GM19452 (cell line): ENCODE measurements around the gene BIN1.
"Not testable (repeated sequence)": the region's sequence is repeated elsewhere in the genome, so short reads cannot be mapped to it uniquely, and the experiment has no call there.

ENCODE experiments used
- ATAC-seq: cut with Tn5 transposase; IDR thresholded peaks from one replicate; pipeline ENCODE4 v1.9.1; 2021; ENCODE audit not compliant: unreplicated experiment

Gene BIN1

DNA sequence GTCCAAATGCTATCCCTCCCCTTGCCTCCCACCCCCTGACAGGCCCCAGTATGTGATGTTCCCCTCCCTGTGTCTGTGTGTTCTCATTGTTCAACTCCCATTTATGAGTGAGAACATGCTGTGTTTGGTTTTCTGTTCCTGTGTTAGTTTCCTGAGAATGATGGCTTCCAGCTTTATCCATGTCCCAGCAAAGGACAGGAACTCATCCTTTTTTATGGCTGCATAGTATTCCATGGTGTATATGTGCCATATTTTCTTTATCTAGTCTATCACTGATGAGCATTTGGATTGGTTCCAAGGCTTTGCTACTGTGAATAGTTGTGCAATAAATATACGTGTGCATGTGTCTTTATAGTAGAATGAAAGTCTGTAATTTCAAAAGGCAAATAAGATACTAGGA is 78.2 kb downstream of the BIN1 start:
- ATAC-seq = not testable (repeated sequence)

DNA sequence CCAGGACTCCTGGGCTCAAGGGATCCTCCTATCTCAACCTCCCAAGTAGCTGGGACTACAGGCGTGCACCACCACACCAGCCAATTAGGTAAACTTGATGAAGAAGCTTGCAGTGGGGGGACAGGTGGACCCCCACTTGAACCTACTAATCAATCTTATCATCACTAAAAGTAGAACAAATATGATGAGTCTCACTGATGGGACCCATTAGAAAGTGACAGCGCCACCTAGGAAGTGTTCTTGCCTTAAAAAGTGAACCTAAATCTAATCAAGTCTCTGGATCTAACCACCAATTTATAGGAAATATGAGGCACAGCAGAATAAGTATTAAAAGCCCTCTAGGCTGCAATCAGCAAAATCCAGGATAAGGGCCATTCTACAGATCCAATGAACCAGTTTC is 79.2 kb downstream of the BIN1 start:
- no peak for ATAC-seq

DNA sequence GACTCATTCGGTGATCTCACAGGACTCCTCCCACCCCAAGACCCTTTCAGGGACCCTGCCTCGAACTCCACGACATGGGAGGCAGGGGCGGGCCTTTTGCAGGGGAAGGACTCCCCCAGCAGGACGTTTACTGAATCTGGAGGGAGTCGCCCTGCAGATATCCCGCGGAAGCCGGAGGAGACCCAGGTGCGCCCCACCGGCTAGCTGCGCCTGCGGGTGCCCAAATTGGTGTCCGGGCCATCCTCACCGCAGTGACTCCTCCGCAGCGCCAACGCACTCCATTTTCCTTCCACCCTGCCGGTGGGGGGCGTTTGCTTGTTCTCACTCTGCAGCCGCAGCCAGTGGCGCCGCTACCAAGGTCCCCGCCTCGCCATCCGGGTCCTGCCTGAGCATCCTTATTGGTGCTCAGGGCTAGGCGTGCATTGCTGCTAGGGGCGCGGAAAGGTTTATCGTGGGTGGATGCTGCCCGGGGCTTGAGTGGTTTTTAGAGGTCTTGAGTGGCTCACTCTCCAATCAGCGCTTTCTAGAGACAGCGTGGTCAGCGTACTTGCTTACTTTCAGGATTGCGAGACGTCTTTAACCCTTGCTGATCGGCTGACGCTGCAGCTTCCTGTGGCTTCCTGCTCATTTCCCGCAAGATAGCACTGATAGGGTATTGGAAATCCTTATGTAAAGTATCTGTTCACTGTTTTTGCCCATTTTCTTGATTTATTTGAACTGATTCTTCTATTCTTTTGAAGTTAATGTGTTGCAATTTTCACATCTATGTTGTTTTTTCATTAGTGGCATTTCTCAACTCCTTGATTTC is 81.4 kb downstream of the BIN1 start:
- ATAC-seq = peak; percentile 94

DNA sequence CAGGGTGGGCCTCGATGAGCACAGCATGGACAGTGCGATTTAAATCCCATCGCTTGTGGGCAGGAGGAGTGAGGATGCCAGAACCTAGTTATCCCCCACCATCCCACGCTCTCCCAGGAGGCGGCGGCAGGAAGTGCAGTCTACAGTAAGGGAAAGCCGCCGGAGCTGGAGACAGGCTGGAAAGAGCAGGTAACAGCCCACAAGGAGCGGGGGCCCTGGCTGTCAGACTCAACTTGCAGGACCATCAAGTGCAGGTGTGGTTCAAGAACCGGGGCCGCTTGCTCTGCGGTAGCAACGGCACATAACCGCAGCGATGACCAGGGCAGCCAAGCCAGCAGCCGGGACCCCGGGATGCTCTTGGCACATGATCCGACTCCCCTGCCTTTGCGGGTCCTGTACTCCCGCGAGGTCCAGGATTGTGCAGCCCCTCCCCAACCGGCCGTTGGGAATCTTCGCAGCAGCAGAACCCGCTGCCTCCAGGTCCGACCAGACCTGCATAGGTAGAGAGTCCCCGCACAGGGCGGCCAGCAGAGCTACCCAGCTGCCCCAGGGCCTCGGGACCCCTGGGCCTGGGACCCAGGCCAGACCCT is 82.1 kb downstream of the BIN1 start:
- peak; percentile 11 for ATAC-seq

DNA sequence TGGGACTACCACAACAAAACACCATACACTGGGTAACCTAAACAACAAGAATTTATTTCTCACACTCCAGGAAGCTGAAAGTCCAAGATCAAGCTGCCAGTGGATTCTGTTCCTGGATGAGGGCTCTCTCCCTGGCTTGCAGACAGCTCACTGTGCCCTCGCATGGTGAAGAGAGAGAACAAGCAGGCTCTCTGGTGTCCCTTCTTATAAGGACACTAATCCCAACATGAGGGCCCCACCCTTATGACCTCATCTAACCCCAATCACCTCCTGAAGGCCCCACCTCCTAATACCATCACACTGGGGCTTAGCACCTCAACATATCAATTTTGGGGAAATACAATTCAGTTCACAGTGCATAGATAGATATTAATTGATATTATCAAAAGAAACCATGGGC is 83.5 kb downstream of the BIN1 start:
- ATAC-seq = no peak

DNA sequence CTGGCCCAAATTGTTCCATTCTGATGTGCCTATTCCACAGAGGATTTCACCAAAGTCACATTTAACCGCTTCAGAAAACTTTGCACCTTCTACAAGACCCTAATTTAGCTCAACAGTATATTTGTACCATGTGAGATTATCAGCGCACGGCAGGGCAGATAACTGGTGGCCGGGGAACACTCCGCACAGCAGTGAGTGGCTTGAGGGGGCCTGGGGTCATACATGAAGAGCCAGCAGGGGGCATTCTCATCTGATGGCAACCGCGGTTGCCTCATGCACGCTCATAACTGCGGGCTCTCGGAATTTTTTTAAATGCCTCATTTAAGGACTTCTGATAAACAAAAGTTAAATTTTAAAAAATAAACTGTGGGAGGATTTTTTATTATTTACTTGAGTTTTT is 84.1 kb downstream of the BIN1 start:
- no peak for ATAC-seq

DNA sequence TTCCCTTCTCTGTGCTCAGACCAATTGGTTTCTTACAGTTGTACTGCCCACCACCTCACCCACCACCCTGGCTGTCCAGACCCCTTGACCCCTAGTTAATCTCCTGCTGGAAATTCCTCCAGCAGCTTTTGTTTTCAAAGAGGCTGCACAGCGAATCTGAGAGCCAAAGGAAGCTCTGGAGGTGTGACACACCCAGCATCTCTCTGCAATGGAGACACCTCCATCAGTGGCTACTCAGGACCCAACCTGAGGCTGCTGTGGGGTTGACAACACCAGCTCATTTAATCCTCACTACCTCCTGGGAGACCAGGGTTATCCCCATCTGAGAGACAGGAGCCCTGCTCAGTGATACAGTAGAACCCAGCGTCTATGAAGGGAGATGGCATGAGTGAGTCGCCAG is 86.4 kb downstream of the BIN1 start:
- ATAC-seq = no peak

DNA sequence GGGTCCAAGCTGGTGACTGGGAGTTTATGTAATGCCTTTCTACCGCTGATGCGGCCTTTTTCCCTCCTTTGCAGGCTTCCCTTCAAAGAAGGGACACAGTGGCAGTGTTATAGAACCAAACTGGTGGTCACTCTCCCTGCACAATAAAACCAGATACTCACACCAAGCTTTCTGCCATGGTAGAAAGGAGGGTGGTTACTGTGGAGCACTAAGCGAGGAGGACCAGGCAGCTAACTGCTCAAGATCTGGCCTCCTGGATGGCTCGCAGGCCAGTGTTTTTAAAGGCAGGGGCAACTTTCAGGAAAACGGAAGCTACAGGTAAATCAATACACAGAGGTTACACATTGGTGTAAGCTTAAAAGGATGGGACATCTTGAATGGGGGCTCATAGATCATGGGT is 89.4 kb downstream of the BIN1 start:
- ATAC-seq = no peak

DNA sequence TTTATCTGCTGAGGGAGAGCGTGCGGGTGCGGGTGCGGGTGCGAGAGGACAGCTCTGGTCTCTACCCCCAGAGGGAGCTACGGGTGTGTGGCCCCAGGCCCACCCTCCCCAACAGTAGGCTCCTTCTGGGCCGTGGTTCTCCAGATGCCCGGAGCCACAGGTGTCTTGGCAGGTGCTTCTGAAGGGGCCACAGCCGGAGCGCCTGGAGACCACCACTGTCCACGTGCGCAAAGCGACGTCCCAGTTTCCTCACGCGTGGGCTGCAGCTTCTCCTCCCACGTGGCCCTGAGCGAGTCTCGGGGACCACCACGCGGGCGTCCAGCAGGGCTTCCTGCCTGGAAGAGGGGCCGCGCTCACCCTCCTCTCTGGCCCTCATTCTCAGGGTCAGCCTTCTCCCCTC is 90.6 kb downstream of the BIN1 start:
- ATAC-seq = no peak

DNA sequence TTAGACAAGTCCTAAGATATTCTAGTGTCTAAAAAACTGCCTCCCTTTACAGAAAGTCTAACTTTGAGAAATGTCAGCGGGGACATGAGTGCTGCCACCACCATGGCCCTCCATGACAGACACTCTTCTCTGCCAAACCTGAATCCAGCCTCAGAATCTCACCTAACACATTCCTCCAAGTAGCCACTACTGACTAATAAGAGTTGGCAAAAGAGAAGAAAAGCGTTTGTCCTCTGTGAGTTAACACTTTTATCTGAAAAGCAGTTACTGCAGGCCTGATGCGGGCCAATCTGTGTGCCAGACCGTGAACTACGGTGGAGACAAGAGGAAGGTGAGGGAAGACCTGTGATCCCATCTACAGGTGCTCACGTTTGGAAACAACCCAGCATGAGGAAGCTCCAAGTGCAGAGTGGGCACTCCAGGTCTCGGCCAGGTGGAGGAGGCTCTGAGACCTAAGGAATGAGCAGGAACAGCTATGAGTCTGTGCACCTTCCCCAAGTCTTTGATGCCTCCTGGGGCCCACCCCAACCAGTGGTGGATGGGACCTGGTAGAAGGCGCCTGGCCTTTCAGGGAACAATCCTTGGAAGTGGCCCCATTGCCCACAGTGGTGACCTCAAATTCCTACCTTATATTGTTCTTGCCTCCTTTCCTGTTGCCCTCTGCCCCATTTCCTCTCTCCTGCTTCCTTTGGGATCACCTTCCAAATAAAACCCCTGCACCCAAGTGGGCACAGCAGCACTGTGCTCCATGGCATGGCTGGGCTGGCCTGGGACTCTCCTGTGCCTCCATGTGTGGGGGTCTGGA is 91.6 kb downstream of the BIN1 start:
- ATAC-seq = no peak

DNA sequence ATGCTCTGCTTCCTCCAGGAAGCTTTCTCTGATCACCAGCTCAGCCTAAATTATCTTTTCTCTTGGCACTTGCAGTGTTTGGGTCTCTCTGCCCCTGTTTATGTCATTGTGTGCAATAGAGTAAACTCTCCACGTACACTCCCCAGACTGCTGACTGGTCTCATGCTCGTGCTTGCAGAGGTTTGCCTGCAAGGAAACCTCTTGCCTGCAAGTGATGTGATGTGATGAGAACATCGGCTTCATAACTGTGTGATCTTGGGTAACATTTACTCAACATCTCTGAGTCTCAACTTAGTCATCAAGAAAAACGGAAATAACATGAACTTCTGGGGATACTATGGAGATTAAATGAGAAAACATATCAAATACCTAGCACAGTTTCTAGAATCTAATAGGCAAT is 92.3 kb downstream of the BIN1 start:
- ATAC-seq = no peak

DNA sequence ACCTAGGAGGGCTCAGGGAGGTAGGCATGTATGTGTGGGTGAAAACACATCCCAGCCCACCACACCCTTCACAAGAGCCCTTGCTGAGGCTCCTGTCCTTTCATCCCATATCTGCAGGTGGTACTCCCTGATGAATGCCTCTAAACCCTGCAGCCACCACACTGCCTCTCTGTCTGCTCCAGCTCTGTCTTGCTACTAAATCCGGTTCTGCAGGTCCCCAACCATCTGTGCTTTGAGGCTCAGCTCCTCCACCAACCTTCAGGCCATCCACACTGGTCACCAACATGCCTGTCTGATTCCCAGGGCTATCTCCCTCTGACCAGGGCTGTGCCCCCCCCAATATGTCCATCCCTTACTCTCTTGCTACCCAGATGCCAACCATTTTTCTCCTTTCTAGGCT is 92.7 kb downstream of the BIN1 start:
- no peak for ATAC-seq

DNA sequence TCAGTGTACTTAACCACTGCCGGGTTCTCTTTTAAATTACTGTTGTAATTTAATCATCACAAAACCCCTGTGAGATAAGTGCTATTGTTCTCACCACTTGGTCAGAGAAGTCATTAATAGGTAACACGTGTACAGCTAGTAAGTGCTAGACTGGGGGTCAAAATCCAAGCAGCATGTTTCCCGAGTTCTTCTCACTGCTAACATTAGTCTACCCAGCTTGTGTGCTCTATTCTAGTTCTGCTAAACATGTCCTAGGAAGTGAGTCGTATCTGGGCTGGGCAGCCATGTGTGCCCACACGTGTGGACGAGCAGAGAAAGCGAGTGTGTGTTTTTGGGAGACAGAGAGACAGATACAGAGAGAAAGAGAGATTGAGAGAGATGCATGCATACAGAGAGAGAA is 94.1 kb downstream of the BIN1 start:
- no peak for ATAC-seq

DNA sequence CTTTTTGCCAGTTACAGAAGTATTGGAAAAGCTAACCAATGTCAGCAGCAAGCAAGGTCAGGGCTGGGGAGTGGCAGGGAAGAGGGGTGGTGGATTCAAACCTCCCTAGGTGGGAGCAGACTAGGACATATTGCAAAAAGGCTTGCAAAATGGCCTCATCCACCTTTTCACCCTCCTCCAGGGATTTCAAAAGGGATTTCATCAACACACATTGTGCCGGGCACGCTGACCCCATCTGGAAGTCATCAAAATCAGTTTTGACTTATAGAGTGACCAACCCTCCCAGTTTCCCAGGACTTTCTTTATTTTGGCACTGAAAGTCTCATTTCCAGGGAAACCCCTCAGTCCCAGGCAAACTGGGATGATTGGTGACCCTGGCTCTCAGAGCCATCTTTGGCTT is 94.7 kb downstream of the BIN1 start:
- no peak for ATAC-seq

DNA sequence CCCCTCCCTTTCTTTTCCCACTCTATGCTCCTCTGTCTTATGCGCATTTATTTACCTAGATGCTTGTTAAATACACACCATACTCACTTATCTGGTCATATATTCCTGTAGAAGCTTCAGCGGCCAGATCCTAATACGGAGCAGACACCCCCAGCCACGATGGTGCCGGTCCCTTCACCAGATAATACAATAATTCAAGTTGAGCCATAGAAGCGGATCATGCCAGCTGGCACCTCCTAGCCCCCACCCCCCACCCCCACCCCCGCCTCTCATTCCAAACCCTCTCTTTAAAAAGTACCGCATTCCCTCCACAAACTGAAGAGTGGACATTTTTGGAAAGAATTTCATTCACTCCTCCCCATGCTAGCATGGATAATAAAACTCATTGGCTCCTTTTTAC is 95.2 kb downstream of the BIN1 start:
- no peak for ATAC-seq

DNA sequence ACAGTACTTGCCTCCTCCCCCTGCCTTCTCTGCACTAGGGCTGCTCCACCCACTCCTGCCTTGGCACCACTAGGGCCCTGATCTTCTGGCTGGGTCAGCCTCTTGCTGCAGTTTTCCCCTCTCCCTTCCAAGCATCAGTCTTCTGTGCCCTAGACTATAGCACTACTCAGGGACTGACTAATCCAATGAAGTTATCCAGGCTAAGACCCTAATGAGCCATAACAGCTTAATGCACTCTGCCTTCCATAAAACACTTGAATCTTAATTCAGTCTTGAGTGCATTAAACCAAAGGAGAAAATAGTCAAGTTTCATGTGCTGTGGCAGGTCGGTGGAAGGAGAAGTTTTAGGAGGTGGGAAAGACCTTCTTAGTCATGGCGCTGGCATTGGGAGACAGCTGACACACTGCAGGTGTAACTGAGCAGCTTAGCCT is 95.7 kb downstream of the BIN1 start:
- no peak for ATAC-seq

DNA sequence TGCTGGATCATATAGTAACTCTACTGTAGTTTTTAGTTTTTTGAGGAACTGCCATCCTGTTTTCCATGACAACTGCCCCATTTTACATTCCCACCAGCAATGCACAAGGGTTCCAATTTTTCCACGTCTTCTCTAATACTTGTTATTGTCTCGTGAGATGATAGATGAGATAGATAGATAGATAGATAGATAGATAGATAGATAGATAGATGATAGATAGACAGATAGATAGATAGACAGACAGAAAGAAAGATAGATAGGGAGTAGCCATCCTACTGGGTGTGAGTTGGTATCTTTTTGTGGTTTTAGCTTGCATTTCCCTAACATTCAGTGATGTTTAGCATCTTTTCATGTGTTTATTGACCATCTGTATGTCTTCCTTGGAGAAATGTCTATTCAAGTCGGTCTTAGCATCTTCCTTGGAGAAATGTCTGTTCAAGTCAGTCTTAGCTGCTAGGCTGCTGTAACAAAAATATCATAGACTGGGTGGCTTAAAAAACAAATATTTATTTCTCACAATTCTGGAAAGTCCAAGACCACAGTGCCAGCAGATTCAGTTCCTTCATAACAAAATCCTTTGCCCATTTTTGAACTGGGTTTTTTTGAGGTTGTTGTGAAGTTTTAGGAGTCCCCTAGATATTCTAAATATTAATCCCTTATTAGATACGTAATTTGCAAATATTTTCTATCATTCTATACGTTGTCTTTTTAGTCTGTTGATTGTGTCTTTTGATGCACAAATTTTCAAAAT is 98.5 kb downstream of the BIN1 start:
- no peak for ATAC-seq

DNA sequence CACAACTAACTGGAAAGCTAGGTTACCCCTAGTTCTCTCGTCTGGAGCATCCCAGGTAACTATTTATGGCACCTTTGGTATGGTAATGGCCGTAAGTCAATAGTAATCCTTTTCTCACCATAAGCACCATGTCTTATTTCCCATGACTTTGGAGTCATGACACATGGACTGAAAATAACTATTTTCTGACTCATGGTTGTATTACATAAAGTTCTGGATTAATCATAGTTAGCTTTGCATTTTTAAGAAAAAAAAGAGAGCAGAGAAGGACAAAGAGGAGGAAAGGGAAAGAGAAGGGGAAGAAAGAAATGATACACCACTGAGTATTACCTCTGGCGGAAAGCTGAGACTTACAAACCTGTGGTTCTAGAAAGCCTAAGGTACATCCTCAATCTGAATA is 99.3 kb downstream of the BIN1 start:
- ATAC-seq = no peak

DNA sequence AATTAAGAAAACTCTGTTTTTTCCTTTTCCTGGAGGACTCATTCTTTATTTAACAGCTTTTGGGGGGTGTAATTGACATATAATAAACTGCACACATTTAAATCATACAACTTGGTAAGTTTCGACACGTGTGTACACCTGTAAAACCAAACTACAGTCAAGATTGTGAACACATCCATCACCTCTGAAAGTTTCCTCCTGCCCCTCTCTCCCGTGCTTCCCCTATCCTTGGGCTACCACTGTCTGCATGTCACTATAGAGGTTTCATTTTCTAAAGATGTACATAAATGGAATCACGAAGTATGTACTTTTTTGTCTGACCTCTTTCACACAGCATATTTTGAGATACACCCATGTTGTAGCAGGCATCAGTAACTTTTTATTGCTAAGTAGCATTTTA is 100.0 kb downstream of the BIN1 start:
- ATAC-seq = no peak

DNA sequence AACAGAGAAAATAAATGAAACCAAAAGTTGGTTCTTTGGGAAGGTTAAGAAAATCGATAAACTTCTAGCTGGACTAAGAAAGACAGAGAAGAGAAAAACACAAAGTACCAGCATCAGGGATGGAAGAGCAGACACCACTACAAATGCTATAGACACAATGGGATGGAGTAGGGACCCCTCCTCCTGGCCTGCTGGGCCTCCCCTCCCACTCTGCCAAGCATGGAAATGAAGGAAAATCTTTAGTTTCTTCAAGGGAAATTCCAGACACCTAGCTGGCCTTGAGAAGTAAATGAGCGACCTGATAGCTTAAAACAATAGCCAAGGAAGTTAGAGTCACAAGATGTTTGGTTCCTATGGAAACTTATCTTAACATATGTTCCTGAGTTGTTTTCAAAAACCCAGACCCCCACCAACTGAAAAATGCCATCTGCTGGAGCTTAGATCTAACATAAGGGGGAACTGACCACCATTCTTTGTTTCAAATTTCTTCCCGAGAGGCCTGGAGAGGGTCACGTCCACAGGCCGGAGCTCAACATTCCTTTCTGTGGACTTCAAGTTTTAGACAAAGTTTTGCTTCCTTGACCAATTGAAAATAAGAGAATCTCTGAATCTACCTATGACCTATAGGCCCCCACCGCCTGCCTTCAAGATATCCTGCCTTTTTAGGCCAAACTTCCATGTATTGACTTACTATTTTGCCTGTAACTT is 101.9 kb downstream of the BIN1 start:
- ATAC-seq = no peak
